WTC11 (cell line): Measurements from ENCODE around the gene CMTM6.

Source experiments
- CBFB ChIP-seq: sonication (generic); formaldehyde crosslinking; IDR thresholded peaks from 2 replicates; pipeline ENCODE4 v1.8.1; 2022; ENCODE audit warnings: mild to moderate bottlenecking, low read depth, missing genetic modification reagents
- CREM ChIP-seq: sonication (generic); formaldehyde crosslinking; IDR thresholded peaks from 2 replicates; pipeline ENCODE4 v1.8.1; 2022; ENCODE audit warnings: mild to moderate bottlenecking, missing genetic modification reagents, moderate library complexity
- FOXK1 ChIP-seq: sonication (generic); formaldehyde crosslinking; IDR thresholded peaks from 2 replicates; pipeline ENCODE4 v1.8.0; 2022; ENCODE audit warnings: mild to moderate bottlenecking, moderate library complexity, missing genetic modification reagents
- JUN ChIP-seq: sonication (generic); formaldehyde crosslinking; IDR thresholded peaks from 2 replicates; pipeline ENCODE4 v1.8.0; 2023; ENCODE audit warnings: mild to moderate bottlenecking, missing genetic modification reagents
- NFATC4 ChIP-seq: fragments of 250-450 bp; sonication (Bioruptor Pico); IDR thresholded peaks from 2 replicates; pipeline ENCODE4 v1.9.0; 2021; ENCODE audit warnings: mild to moderate bottlenecking
- NR3C1 ChIP-seq: sonication (generic); formaldehyde crosslinking; conservative IDR thresholded peaks from 2 replicates; pipeline ENCODE4 v1.8.1; 2023; ENCODE audit warnings: low read depth, mild to moderate bottlenecking, missing genetic modification reagents
- RELA ChIP-seq: sonication (generic); formaldehyde crosslinking; IDR thresholded peaks from 2 replicates; pipeline ENCODE4 v1.8.1; 2022; ENCODE audit warnings: missing genetic modification reagents, mild to moderate bottlenecking, borderline replicate concordance
- SMAD4 ChIP-seq: sonication (generic); formaldehyde crosslinking; IDR thresholded peaks from 2 replicates; pipeline ENCODE4 v1.8.0; 2022; ENCODE audit warnings: mild to moderate bottlenecking, missing genetic modification reagents
- TP53 ChIP-seq: sonication (generic); formaldehyde crosslinking; IDR thresholded peaks from 2 replicates; pipeline ENCODE4 v1.8.1; 2023; ENCODE audit warnings: mild to moderate bottlenecking, missing genetic modification reagents
- ZNF263 ChIP-seq: sonication (generic); formaldehyde crosslinking; IDR thresholded peaks from 2 replicates; pipeline ENCODE4 v1.8.1; 2022; ENCODE audit warnings: low read depth, mild to moderate bottlenecking, moderate library complexity, missing genetic modification reagents
- ZNF281 ChIP-seq: sonication (generic); formaldehyde crosslinking; IDR thresholded peaks from 2 replicates; pipeline ENCODE4 v1.8.0; 2023; ENCODE audit warnings: mild to moderate bottlenecking, missing genetic modification reagents
- ZNF423 ChIP-seq: fragments of 250-450 bp; sonication (Bioruptor Pico); IDR thresholded peaks from 2 replicates; pipeline ENCODE4 v2.1.2; 2022; ENCODE audit warnings: mild to moderate bottlenecking, moderate library complexity
- TF ChIP-seq, protein P1 (sequence below): fragments of 200-600 bp; IDR thresholded peaks from 2 replicates; pipeline ENCODE4 v1.8.0; 2022; ENCODE audit warnings: antibody characterized with exemption
- TF ChIP-seq, protein P2 (sequence below): sonication (generic); formaldehyde crosslinking; IDR thresholded peaks from 2 replicates; pipeline ENCODE4 v1.8.0; 2022; ENCODE audit warnings: mild to moderate bottlenecking, missing genetic modification reagents

- no peak for TF ChIP-seq NR3C1 (CRISPR knock-in tag)
- TF ChIP-seq ZNF263 (CRISPR knock-in tag) = no peak
- TF ChIP-seq, protein P1, sequence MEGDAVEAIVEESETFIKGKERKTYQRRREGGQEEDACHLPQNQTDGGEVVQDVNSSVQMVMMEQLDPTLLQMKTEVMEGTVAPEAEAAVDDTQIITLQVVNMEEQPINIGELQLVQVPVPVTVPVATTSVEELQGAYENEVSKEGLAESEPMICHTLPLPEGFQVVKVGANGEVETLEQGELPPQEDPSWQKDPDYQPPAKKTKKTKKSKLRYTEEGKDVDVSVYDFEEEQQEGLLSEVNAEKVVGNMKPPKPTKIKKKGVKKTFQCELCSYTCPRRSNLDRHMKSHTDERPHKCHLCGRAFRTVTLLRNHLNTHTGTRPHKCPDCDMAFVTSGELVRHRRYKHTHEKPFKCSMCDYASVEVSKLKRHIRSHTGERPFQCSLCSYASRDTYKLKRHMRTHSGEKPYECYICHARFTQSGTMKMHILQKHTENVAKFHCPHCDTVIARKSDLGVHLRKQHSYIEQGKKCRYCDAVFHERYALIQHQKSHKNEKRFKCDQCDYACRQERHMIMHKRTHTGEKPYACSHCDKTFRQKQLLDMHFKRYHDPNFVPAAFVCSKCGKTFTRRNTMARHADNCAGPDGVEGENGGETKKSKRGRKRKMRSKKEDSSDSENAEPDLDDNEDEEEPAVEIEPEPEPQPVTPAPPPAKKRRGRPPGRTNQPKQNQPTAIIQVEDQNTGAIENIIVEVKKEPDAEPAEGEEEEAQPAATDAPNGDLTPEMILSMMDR = no peak
- no peak for TF ChIP-seq ZNF423 (CRISPR knock-in tag)
- no peak for TF ChIP-seq CBFB (CRISPR knock-in tag)
- TF ChIP-seq TP53 (CRISPR knock-in tag) = no peak
- no peak for TF ChIP-seq RELA (CRISPR knock-in tag)
- TF ChIP-seq ZNF281 = no peak
- TF ChIP-seq SMAD4 = no peak
- no peak for TF ChIP-seq CREM
- no peak for TF ChIP-seq JUN
- no peak for TF ChIP-seq FOXK1 (CRISPR knock-in tag)
- TF ChIP-seq NFATC4 (CRISPR knock-in tag) = no peak
- TF ChIP-seq, protein P2, sequence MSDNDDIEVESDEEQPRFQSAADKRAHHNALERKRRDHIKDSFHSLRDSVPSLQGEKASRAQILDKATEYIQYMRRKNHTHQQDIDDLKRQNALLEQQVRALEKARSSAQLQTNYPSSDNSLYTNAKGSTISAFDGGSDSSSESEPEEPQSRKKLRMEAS = no peak
Observed at GRCh38 chr3:32459450-32459849, 43.2 kb downstream of the CMTM6 start.
